Amniotic epithelial cell (primary cell): ENCODE data around the gene SNAI3.

Experiments used
- DNase-seq: peaks from one replicate; pipeline ENCODE4 v3.0.0-alpha.2; 2010; ENCODE audit warnings: low read depth

SNAI3 gene

GRCh38 chr16:88691129-88691813 is 5.0 kb upstream of the SNAI3 start:
- DNase-seq = no peak

- DNase-seq = no peak
Observed at GRCh38 chr16:88690341-88691128, 4.2 kb upstream of the SNAI3 start.

DNA sequence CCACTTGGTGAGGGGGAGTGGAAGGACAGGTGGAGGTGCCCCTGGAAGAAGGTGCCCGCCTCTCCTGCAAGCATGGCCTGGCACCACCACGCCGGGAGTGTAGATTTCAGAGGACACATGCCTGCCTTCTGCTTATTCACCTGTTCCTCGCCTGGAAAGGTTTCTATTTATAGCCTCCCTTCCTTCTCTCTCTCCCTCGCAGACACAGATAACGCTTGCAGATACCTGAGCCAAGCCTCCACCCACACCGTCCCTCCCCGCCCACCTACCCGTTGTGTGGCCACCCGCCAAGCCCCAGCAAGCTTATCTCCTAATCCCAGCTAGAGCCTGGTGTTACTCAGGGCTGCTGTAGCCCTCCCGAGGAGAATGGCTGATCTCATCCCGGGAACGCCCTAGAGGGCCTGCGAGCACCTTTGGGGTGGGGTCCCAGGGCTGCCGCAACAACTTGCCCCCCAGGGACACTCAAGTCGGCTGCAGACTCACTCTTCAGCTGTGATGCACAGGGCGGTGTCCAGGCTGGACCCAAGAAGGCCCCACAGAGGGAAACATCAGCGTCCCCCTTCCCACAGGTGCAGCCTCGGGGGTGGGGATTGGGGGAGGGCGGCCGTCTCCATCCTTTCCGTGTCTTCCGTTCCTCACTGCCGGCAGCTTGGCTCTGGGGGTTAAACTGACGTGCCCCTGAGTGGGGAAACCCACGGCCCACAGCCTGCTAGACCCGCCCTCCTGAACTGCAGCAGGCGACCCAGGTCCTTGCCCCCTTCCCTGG is 1.9 kb upstream of the SNAI3 start:
- DNase-seq = peak; percentile 55

DNA sequence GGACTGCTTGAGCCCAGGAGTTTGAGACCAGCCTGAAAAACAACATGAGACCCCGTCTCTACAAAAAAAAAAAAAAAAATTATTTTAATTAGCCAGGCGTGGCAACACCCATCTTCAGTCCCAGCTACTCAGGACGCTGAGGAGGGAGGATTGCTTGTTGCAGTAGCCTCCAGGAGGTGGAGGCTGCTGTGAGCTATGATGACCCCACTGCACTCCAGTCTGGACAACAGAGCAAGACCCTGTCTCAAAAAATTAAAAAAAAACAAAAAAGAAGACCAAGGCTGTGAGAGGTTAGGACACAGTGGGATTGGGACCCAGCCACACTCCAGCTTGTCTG is 1.3 kb upstream of the SNAI3 start:
- DNase-seq = no peak

GRCh38 chr16:88687254-88687576 is 908 bp upstream of the SNAI3 start:
- DNase-seq = no peak

DNA sequence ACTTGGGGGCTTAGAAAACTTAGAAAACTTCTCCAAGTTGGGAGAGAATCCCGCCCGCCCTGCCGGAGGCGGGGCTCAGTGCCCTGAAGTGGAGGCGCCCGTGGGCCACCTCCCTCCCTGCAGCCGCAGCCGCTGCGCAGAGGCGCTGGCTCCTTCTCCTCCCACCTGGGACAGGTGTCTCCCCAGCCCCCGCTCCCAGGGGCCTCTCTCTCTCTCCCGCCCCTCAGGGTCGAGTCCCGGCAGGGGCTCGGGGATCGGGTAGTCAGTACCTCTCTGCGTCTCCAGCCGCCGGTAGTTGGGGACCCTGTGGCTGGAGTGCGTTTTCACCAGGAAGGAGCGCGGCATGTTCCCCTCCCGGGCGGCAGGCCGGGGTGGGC is 257 bp downstream of the SNAI3 start:
- DNase-seq = no peak

- peak; percentile 65 for DNase-seq
Observed at GRCh38 chr16:88685156-88686061, 898 bp downstream of the SNAI3 start.

DNA sequence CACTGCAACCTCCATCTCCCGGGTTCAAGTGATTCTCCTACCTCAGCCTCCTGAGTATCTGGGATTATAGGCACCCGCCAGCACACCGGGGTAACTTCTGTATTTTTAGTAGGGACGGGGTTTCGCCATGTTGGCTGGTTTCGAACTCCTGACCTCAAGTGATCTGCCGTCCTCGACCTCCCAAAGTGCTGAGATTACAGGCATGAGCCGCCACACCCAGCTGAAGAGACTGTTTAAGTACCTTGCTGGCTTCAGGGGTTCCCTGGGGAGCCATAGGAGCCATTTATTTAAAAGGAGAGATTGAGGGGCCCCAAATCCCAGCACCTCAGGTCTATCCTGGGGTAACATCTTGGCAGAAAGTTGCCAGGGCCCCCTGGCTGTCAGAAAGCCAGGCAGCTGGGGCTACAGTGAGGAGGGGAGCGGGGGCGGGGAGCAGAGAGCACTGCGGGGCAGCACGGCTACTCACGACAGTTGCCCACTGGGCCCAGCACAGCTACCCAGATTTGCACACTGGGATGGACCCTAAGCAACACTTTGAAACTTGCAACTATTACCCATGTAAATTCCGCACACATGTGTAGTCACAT is 1.6 kb downstream of the SNAI3 start:
- no peak for DNase-seq

DNA sequence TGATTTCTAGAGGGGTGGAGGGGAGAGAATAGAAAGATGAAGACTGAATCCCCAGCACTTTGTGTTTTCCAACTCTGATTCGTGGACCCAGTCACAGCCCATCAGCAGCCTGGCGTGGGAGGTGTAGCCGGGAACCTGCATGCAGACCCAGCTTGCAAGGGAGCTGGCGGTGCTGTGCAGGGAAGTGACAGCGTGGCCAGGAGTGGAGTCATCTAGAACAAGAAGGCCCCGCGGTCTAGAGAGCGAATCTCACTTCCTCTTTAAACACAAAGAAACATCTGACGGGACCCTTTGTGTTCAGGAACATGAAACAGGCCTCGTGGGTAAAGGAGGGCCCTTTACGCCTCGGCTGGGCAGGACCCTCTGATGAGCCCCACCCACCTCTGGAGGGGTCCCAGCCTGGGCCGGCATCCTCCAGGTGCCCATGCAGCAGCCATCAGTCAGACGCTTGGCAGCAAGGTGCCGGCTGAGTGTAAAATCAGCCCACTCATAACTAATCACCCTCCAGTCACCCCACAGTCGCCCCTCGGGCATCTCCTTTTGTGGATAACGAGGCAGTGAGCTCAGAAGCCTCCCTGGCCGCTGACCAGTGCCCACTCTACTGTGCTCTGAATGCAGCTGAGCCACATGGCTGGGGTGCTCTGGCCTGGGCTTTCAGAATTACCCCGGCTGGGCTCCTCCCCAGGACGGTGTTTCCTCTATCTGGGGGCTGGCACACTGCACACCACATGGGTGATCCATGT is 4.4 kb downstream of the SNAI3 start:
- DNase-seq = no peak

DNA sequence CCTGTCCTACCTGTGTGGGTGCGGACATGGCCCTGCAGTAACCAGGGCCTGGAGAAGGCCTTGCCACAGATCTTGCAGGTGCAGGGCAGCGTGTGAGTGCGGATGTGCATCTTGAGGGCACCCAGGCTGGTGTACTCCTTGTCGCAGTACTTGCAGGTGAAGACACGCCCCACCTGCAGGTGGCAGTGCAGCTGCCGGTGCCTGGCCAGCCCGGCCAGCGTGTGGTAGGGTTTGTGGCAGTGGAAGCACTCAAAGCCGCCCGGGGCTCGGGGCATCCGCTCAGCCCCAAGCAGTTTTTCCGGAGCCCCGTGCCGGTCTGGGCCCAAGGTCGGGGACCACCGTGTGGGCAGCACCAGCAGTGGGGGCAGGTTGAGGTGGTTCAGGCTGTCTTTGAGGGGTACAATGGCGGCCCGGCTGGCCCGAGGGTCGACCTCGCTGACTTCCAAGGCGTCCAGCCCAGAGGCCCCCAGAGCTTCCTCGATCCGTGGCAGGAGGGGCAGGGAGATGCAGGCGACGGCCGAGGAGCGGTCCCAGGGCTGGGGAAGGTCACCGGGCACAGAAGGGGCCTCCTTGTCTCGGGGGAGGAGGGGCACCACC is 5.1 kb downstream of the SNAI3 start:
- DNase-seq = no peak

DNA sequence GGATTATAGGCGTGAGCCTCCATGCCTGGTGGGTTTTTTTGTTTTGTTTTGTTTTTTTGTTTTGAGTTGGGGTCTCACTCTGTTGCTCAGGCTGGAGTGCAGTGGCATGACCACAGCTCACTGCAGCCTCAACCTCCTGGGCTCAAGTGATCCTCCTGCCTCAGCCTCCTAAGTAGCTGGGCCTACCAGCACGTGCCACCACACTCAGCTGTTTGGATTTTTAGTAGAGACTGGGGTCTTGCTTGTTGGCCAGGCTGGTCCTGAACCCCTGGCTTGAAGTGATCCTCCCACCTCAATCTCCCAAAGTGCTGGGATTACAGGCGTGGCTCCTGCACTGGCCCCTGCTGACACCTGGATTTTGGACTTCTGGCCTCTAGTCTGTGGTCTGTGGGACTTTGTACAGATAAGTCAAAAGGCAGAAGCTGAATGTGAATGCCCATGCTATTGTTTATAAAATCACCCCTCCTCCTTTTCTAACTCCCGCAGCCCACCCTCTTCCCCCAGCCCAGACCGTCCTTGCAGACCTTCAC is 5.7 kb downstream of the SNAI3 start:
- no peak for DNase-seq

- no peak for DNase-seq
Observed at GRCh38 chr16:88678224-88678979, 7.9 kb downstream of the SNAI3 start.

DNA sequence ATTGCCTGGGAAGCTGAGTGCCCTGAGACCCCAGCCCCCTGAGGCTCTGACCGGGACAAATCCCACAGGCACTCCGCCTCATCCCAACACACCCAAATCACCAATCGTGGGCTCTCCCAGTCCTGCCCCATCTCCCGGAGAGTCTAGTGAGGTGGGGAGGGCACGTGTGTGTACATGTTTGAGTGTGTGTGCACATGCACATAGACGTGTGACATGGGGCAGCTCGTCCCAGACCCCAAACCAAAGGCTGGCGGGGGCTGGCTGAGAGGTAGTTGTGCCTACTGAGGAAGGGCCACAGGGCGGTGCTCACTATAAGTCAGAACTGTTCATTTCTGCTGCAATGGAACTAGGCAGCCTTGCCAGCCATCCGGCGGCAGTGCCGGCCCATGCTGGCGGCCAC is 8.6 kb downstream of the SNAI3 start:
- no peak for DNase-seq

- no peak for DNase-seq
Observed at GRCh38 chr16:88676502-88677242, 9.6 kb downstream of the SNAI3 start.

DNA sequence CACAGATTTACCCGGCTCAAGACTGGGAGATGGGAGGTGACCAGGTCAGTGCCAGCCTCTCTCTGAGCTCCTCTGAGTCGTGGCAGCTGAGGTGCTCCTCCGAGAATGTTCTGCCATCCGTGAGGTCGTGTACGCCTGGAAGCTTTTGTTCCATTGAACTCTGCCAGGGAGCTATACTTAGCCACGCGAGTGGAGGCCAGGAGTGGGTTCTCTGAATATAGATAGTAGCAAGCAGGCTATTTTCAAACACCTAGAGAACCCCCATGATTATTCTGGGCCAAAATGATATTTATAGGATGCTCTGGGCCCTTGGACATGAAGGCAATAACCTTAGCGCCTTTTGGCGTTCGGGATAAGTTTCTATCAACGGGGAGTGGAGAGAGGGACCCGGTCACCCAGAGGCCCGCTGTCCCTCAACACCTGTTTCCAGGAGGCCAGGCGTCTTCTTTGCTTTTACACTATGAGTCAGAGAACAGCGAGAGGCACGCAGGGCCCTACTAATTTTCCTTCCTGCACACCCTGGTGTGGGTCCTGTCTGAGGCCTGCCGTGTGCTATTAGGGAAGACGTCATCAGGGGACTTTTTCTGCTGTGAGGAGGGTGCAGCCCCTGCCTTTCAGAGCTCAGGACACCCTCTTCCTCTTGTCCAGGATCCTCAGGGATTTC is 12.5 kb downstream of the SNAI3 start:
- no peak for DNase-seq

DNA sequence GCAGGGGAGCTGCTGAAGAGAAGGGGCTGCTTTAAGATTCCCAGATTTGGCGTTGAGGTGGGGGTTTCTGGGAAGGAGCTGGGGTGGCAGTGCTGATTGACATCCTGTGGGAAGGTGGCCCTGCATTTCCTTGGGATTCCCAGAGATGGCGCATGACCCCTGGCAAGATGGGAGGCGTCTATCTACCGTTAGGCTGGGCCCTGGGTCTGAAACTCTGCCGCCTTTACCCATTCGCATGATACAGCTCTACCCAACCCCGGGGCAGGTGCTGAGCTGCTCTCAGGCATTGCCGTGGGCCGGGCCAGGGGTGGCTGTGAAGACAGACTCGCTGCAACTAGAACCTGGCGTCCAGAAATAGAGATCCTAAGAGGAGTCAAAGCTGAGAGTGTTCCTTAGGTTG is 13.5 kb downstream of the SNAI3 start:
- peak; percentile 7 for DNase-seq

DNA sequence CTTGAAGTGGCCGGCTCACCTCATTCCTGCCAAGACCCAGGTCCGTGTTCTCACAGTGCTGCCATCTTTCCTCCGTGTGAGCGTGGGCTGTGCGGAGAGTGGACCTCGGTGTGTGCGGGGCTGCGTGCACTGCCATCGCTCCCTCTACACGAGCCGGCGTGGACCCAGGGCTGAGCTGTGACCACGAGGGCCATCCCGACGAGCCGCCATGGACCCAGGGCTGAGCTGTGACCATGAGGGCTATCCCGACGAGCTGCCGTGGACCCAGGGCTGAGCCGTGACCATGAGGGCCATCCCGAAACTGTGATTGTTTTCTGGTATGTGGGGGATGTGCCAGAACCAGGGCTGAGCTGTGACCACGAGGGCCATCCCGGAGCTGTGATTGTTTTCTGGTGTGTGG is 14.5 kb downstream of the SNAI3 start:
- DNase-seq = no peak

GRCh38 chr16:88669980-88670379 is 16.3 kb downstream of the SNAI3 start:
- no peak for DNase-seq
